NCI-H1105 treated with DMSO at 0.1 percent for 48 hours (cell line): ENCODE data around the gene AQP1.

Source experiments
- DNase-seq: peaks from one replicate; lab custom pipeline; 2025; lab: John Stamatoyannopoulos, UW

The AQP1 gene

DNA sequence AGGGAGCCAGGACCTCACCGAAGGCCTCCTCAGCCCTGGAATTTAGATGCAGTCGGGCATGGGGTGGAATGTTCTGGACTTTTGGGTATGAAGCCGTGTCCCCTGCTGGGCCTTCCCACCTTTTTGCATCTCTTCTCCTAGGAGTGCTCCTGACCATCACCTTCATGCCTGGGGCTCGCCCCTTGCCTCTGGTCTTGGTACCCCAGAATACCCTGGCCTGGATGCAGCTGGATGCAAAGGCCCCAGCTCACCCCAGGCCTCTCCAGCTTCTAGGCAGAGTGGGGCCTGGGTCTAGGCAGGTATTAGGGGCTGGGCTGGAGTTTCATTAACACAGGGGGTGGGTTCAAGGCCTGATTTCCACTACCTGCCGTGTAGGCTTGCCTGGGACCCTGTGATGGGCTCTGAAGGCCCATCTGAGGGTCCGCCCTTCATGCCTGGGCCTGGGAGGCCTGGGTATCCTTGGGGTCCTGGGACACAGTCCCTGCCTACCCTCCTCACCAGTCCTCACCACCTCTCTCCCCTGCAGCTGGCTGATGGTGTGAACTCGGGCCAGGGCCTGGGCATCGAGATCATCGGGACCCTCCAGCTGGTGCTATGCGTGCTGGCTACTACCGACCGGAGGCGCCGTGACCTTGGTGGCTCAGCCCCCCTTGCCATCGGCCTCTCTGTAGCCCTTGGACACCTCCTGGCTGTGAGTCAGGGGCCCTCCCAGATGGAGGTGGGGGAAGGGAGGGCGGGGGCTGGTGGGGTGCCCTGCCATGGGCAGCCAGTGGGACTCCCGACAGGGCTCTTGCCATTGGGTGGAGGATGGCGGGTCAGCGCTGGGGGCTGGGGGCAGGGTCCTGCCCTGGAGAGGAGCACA is 10.1 kb downstream of the AQP1 start:
- no peak for DNase-seq

DNA sequence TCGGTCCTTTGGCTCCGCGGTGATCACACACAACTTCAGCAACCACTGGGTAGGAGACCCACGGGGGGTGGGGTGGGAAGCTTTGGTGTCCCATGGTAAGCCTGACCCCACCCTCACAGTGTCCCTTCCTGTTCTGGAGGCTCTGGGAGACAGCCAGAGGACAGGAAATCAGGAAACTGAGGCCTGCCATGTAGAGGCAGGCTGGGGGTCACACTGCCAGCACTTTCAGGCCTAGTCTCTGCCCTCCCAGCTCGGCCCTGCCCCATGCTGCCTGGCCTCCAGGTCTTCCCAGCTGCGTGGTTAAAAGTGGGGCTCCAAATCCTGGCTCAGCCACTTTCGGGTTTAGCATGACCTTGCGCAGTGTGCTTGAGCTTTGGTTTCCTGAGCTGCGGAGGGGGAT is 10.9 kb downstream of the AQP1 start:
- no peak for DNase-seq

DNA sequence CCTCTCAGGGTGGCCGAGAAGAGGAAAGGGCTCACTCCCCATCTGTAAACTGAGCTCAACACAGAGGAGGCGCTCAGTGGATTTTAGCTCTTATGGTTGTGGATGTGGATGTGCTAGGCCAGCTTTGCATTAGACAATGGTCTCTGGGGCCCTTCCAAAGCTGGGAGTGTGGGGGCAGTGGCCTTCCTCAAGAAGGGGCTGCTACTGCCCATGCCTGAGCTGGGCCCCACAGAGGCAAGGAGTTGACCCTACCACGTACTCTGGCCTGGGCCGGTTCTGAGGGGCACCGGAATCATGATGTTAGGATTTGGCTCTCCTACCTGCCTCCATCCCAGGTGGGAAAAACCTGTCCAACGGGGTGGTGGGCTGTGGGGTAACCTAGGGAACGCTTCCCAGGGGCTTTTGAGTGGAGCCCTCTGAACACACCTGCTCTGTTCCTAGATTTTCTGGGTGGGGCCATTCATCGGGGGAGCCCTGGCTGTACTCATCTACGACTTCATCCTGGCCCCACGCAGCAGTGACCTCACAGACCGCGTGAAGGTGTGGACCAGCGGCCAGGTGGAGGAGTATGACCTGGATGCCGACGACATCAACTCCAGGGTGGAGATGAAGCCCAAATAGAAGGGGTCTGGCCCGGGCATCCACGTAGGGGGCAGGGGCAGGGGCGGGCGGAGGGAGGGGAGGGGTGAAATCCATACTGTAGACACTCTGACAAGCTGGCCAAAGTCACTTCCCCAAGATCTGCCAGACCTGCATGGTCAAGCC is 11.5 kb downstream of the AQP1 start:
- no peak for DNase-seq

DNA sequence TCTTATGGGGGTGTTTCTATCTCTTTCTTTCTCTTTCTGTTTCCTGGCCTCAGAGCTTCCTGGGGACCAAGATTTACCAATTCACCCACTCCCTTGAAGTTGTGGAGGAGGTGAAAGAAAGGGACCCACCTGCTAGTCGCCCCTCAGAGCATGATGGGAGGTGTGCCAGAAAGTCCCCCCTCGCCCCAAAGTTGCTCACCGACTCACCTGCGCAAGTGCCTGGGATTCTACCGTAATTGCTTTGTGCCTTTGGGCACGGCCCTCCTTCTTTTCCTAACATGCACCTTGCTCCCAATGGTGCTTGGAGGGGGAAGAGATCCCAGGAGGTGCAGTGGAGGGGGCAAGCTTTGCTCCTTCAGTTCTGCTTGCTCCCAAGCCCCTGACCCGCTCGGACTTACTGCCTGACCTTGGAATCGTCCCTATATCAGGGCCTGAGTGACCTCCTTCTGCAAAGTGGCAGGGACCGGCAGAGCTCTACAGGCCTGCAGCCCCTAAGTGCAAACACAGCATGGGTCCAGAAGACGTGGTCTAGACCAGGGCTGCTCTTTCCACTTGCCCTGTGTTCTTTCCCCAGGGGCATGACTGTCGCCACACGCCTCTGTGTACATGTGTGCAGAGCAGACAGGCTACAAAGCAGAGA is 12.2 kb downstream of the AQP1 start:
- no peak for DNase-seq

DNA sequence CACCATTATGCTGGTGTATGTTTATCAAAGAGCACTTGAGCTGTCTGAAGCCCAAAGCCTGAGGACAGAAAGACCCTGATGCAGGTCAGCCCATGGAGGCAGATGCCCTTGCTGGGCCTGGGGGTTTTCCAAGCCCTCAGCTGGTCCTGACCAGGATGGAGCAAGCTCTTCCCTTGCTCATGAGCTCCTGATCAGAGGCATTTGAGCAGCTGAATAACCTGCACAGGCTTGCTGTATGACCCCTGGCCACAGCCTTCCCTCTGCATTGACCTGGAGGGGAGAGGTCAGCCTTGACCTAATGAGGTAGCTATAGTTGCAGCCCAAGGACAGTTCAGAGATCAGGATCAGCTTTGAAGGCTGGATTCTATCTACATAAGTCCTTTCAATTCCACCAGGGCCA is 13.0 kb downstream of the AQP1 start:
- no peak for DNase-seq

DNA sequence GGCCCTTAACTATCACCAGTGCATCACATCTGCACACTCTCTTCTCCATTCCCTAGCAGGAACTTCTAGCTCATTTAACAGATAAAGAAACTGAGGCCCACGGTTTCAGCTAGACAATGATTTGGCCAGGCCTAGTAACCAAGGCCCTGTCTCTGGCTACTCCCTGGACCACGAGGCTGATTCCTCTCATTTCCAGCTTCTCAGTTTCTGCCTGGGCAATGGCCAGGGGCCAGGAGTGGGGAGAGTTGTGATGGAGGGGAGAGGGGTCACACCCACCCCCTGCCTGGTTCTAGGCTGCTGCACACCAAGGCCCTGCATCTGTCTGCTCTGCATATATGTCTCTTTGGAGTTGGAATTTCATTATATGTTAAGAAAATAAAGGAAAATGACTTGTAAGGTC is 13.5 kb downstream of the AQP1 start:
- DNase-seq: no peak

DNA sequence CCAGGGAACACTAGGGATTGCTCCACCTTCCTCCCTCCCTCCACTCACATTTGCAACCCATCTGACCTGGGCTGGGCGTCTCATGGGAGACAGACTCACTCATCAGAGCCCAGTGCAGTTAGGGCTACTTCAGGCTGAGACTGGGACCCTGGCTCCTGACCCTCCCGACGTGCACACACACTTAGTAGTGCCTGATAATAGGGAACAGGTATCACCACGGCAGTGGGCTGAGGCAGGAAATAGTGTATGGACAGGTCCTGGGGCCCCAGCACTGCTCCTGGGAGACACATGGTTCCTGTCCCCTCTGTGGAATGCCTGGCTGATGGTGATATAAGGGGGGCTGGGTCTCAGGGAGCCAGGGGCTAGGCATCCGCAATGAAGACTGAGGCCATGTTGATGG is 14.3 kb downstream of the AQP1 start:
- no peak for DNase-seq

DNA sequence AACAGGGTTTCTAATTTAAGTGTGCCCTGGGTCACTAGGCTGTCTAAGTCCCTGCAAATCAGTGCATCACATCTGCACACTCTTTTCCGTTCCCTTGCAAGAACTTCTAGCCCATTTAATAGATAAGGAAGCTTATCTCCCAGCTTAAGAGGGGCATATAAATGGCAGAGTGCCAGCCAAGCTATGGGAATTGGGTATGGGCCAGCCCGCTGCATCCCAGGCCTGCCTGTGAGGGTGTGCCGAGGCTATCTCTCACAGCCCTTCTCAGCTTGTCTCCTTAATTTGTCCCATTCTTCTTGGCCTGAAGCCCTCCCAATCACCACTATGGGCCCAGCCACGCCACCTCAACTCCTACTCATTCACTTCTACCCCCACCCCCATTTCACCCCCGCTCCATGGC is 14.7 kb downstream of the AQP1 start:
- no peak for DNase-seq

DNA sequence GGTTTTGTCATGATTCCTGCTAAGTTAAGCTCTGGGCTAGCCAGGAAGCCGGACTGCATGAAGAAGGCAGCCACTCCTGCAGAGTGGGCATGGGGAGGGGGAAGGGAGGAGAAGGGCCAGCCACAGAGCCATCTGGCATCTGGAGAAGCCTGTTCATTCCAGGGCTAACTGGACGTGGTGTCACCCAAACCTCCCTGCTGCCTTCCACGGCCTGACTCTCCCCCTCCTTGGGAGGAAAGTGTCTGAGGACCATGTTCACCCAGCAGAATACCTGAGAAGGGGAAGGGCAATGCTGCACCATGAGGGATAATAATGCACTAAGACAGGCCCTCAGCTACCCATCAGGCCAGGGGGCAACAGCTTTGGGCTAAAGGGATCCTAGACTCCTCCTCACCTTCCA is 15.4 kb downstream of the AQP1 start:
- DNase-seq: no peak

DNA sequence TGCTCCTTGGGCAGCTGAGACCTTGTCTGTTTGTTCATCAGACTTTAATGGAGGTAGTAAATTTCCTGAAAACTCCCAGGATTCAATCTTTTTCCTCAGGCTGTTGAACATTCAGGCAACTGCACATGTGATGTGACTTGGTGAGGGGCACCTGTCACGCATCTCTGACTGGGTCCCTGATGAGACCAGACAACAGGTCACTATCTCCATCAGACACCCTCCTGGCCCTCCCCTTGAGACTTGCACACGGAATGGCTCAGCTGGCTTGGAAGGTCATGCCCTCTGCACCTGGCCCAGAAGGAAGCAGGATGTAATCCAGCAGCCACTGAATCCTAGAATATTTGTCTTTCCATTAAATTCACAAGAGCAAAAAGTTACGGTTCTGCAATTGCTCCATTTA is 15.9 kb downstream of the AQP1 start:
- DNase-seq: no peak

DNA sequence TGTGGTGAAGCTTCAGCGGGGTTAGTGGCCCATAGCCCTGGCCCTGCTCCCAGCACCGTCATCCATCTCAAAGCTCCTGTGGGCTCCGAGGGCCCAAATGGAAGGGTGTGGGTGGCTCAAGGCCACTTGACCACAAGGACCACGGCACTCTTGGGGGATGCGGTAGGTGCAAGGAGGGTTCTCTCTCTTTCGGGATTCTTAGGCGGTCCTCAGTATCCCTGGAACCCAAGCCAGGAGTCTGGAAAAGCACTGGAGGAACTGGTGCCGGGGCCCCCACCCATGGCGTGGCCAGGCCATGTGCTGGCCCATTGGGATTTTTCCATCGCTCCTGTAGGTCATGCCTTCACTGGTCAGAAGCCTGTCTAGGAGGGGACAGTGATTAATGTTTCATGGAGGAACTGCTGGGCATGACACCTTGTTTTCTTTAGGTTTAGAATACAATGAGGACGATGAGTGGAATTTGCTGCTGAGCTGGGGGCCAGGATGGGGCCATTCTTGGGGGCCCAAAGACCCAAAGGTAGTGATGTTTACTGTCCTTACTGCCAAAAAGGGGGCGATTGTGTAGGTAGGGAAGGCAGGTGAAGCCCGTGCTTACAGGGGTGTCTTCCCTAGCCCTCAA is 16.7 kb downstream of the AQP1 start:
- no peak for DNase-seq

DNA sequence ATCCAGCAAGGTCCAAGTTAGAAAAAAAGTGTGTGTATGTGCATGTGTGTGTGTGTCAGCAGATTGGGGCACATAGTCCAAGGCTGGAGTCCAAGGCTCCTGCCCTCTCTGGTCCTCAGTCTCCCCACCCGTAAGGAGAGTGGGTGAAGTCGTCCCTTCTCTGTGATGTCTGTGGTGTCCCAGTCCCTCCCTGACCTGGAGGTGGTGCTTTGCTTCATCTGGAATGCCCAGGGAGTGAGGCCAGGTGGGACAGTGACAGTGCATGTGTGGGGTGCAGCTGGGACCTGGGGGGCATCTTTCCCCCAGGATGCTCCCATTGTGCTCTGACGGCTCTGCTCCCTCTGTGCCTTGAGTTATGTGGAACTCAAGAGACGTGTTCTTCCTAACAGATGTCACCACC is 18.0 kb downstream of the AQP1 start:
- DNase-seq: no peak

DNA sequence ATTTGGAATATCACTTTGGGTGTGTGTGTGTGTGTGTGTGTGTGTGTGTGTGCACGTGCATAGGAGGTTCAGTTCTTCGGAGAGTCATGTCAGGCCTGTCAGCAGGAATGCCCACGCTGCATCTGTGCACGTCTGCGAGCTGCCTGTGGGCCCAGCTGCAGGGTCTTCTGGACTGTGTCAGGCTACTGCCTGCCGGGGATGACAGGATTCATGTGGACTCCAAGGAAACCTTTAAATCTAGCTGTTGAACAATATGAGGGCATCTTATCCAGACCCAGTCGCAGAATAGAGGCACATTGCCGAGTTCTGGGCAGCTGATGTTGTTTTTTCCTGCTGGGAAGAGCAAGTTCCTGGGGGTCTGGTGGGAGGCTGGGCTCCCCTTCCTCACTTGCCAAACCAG is 19.0 kb downstream of the AQP1 start:
- no peak for DNase-seq

DNA sequence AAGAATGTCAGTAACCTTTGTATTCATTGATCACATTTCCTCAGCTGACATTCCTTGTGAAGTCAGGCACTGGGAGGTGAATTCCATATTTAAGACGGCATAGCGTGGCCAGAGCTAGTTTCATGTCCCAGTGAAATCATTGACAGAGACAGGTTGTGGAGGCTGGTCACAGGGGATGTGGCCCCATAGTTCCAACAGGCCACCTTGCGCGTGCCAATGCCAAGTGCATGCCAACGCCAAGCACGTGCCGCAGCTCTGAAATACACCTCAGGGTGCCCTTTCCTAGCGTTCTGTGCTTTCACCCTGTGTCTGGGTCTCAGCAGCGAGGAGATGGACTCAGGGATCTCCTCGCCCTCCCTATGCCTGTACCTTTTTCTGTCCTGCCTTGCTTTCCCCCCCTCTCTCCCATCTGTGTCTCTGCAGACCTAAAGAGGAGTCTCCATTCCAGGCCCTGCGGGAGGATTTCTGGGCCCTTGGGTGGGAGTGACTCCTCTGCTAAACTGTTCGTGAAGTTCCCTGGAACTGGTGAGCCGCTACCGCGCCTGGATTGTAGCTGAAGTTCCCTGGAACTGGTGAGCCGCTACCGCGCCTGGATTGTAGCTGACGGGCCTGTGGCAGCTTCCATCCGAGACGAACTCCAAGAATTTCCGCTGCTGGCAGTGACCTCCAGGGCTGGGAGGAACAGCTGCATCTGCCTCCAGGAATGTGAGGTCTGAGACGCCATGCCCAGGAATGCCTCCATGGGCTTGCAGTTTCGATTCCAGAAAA is 19.7 kb downstream of the AQP1 start:
- DNase-seq: no peak

DNA sequence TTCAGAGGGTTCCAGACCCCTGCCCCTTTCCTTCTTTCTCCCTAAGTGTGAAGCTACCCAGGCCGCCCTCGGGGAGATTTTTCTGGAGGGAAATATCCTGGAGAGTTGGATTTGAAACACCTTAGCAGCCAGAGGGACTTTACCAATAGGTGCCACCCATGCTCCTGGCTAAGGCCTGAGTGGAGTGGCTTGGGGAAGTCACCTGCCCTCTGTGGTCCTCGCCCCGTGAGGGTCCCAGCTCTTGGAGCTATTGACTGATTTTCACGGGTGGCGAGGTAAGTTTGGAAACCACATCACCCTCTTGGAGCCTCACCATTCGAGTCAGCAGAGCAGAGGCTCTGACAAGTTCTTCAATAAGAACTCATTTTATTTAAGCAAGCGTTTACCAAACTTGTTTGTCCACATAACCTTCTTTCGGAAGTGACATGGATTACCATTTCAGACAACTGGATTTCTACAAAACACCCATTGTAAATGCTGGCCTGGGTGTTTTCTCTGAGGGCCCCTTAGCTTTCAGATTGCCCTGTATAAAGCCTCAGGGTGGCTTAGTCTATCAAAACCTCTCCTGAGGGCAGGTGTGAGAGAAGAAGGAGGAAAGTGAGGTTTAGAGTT is 20.4 kb downstream of the AQP1 start:
- no peak for DNase-seq

DNA sequence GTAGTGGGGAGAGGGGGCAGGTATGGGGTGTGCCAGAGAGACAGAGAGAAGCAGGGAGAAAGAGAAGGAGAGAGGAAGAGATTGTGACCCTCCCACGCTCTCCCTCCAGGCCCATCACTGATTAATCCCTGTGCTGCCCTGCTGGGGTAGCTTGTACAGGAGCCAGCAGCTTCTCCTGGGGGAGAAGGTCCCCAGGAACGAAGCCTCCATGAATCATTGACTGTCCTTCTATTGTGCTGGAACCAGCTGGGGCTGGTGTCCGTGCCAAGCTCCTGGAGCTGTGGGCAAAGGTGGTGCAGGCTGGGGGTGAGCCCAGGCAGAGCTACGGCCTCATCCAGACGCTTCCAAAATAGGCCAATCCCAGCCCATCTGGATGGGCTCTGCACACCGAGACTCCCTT is 20.9 kb downstream of the AQP1 start:
- no peak for DNase-seq

DNA sequence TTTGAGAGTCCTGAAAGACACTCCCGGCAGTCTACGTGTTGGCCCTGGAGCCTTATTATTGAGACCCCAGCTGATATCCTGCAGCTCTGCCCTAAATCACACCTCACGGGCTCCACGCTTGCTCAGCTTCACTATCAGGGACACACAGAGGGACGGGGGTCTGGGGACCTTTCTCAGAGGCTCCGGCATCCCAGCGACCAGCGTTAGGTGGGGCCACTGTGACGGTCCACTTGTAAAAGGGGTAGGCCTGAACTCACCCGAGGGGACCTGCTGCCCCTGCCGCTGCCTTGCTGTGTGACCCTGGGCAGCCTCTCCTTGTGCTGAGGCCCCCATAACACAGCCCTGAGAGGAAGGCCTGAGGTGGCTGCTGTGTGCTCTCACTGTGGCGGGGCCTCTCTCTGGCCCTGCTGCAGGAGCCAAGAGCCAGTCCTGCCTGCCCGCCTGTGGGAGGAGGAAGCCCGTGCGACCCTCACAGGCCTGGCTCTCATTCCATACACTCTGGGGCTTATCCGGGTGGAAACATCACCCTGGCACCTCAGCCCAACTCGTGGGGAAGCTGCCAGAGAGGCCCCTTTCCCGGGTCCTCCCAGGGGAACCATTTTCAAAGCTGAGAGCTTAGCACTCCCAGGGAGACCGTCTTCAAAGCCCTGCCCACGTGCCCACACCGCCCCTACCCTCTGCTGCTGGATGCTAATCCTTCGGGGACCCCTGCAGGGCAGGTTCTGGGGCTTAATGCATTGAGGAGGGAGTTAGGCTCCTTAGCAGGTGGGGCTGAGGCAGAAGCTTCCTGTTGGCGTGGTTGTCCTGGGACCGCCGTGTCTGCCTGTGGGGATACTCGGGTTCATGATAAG is 21.7 kb downstream of the AQP1 start:
- DNase-seq: no peak

DNA sequence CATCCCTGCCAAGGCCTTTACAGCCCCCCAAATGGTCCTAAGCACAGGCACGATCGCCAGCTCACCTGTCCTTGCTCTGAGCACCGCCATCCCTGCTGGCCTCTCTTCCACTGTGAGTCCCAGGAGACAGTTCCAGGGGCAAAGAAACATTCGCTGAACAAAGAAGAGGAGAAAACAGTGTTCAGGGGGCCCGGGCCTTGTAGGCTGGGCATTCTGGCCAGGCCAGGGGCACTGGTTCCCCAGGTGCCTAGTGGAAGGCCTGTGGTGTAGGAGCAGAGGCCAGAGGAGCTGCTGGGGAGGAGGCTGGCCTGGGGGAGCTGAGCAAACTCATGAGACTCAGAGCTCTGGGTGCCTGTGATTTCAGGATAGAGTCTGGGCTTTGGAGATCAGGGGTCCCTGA is 22.6 kb downstream of the AQP1 start:
- DNase-seq: no peak

DNA sequence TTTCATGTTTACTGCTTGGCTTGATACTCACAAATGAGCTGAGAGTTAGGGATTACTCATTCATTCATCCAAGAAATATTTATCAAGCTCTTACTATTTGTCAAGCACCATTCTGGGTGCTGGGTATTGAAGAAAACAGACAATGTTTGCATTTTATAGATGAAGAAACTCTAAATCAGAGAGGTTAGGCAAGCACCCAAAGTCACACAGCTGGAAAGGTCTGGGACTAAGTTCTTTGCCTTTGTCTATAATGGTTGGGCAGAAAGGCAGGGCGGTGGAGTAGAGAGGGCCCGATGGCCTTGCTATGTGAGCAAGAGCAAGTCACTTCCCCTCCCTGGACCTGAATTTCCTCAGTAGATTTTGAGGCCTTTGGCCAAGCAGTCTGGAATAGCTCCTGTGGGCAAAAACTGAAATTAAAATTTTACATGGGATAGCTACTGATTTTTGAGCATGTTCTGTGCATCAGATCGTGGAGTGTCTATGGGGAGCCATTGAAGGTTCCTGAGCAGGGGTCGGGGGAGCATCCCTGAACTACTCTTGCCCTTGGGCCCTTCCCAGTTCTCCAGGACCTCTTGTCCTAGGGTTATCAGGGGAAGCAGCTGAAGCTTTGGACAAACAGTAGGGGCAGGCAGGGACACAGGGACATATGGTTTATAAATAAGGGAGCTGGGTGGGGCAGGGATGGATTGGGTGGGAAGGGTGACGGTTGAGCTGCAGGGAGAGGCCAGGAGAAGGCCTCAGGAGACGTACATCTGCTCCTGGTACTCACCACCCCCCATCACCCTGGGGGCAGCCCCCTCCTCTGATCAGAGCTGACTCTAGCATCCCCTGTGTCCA is 23.3 kb downstream of the AQP1 start:
- DNase-seq: no peak

DNA sequence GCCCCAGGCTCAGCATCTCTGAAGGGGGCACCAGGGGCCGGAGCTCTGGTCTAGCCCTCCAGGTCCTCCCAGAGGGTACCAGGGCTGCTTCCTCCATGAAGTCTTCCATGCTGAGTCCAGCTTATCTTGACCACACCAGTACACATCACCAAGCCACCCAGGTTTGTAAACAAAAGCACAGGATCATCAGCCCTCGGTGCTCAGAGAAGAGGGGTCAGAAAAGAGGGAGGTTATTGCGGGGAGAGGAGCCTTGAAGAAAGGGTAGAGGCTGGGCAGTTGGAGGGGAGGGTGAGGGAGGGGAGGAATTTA is 23.9 kb downstream of the AQP1 start:
- no peak for DNase-seq
